ENCODE measurements around the gene GUCY1A1.

Gene GUCY1A1

GRCh38 chr4:155629183-155629825, 37.3 kb upstream of the GUCY1A1 start:
- no peak overlapping the region for H3K27ac ChIP-seq (ENCODE audit: low read length)
- H3K9me2 ChIP-seq (replicated peaks; ENCODE audit: insufficient read depth, low read length): no peaks in the 10 kb centered on the region
- TF ChIP-seq EZH2phosphoT487 (IDR thresholded peaks at IDR 0.05; ENCODE audit: low read length) (no peak), CTCF (IDR thresholded peaks at IDR 0.05; ENCODE audit: low read length) (no peak), EZH2 (optimal IDR thresholded peaks at IDR 0.05; ENCODE audit: low read depth, low read length) (no peak)
- H3F3A ChIP-seq (ENCODE audit: insufficient read depth, low read length): no peaks in the 10 kb centered on the region
- no peaks in the 10 kb centered on the region for H3K36me3 ChIP-seq (replicated peaks; ENCODE audit: insufficient read depth, low read length)
- no peak overlapping the region for H3K4me3 ChIP-seq (ENCODE audit: low read length)
- H3K79me2 ChIP-seq (ENCODE audit: low read length): no peaks in the 10 kb centered on the region
- no peak overlapping the region for H3K4me2 ChIP-seq (ENCODE audit: low read depth, low read length)
- H3K9me3 ChIP-seq (replicated peaks; ENCODE audit: insufficient read depth, low read length): no peaks in the 10 kb centered on the region
- no peak overlapping the region for H2AFZ ChIP-seq (ENCODE audit: low read length)
- H3K9ac ChIP-seq (ENCODE audit: low read length): no peak overlapping the region
- H3K27me3 ChIP-seq (replicated peaks; ENCODE audit: insufficient read depth, low read length): no peaks in the 10 kb centered on the region
- H3K4me1 ChIP-seq (ENCODE audit: low read length): no peaks in the 10 kb centered on the region
- no peak for DNase-seq
- H4K20me1 ChIP-seq (ENCODE audit: insufficient read depth, low read length): no peaks in the 10 kb centered on the region

GRCh38 chr4:155629956-155630355, 36.7 kb upstream of the GUCY1A1 start:
- Histone ChIP-seq H3K4me1 (ENCODE audit: low read length) (no peaks in the 10 kb centered on the region), H3K4me3 (ENCODE audit: low read length) (no peak overlapping the region), H3F3A (ENCODE audit: insufficient read depth, low read length) (no peaks in the 10 kb centered on the region), H3K4me2 (ENCODE audit: low read depth, low read length) (no peak overlapping the region), H3K79me2 (ENCODE audit: low read length) (no peaks in the 10 kb centered on the region), H3K9me2 (replicated peaks; ENCODE audit: insufficient read depth, low read length) (no peaks in the 10 kb centered on the region), H3K27me3 (replicated peaks; ENCODE audit: insufficient read depth, low read length) (no peaks in the 10 kb centered on the region), H4K20me1 (ENCODE audit: insufficient read depth, low read length) (no peaks in the 10 kb centered on the region), H3K27ac (ENCODE audit: low read length) (no peak overlapping the region), H3K36me3 (replicated peaks; ENCODE audit: insufficient read depth, low read length) (no peaks in the 10 kb centered on the region), H3K9ac (ENCODE audit: low read length) (no peak overlapping the region), H3K9me3 (replicated peaks; ENCODE audit: insufficient read depth, low read length) (no peaks in the 10 kb centered on the region), H2AFZ (ENCODE audit: low read length) (no peak overlapping the region)
- no peak for DNase-seq
- TF ChIP-seq EZH2phosphoT487 (IDR thresholded peaks at IDR 0.05; ENCODE audit: low read length): no peak
- TF ChIP-seq CTCF (IDR thresholded peaks at IDR 0.05; ENCODE audit: low read length): no peak
- no peak for TF ChIP-seq EZH2 (optimal IDR thresholded peaks at IDR 0.05; ENCODE audit: low read depth, low read length)

GRCh38 chr4:155632310-155632840, 34.3 kb upstream of the GUCY1A1 start:
- no peak for TF ChIP-seq CTCF (IDR thresholded peaks at IDR 0.05; ENCODE audit: low read length)
- no peak for TF ChIP-seq EZH2 (optimal IDR thresholded peaks at IDR 0.05; ENCODE audit: low read depth, low read length)
- TF ChIP-seq EZH2phosphoT487 (IDR thresholded peaks at IDR 0.05; ENCODE audit: low read length): no peak
- no peaks in the 10 kb centered on the region for H3K9me3 ChIP-seq (replicated peaks; ENCODE audit: insufficient read depth, low read length)
- no peaks in the 10 kb centered on the region for H3K9me2 ChIP-seq (replicated peaks; ENCODE audit: insufficient read depth, low read length)
- no peak overlapping the region for H3K27ac ChIP-seq (ENCODE audit: low read length)
- no peaks in the 10 kb centered on the region for H4K20me1 ChIP-seq (ENCODE audit: insufficient read depth, low read length)
- H3K9ac ChIP-seq (ENCODE audit: low read length): no peak overlapping the region
- DNase-seq: no peak
- no peaks in the 10 kb centered on the region for H3F3A ChIP-seq (ENCODE audit: insufficient read depth, low read length)
- H3K36me3 ChIP-seq (replicated peaks; ENCODE audit: insufficient read depth, low read length): no peaks in the 10 kb centered on the region
- no peak overlapping the region for H2AFZ ChIP-seq (ENCODE audit: low read length)
- no peaks in the 10 kb centered on the region for H3K79me2 ChIP-seq (ENCODE audit: low read length)
- no peaks in the 10 kb centered on the region for H3K4me1 ChIP-seq (ENCODE audit: low read length)
- H3K4me3 ChIP-seq (ENCODE audit: low read length): no peak overlapping the region
- H3K27me3 ChIP-seq (replicated peaks; ENCODE audit: insufficient read depth, low read length): no peaks in the 10 kb centered on the region
- H3K4me2 ChIP-seq (ENCODE audit: low read depth, low read length): no peak overlapping the region
